ENCODE results near the gene UVRAG.
A peak's percentile ranks its signal among the peaks of the same experiment; 100 is the strongest.

Gene UVRAG

DNA sequence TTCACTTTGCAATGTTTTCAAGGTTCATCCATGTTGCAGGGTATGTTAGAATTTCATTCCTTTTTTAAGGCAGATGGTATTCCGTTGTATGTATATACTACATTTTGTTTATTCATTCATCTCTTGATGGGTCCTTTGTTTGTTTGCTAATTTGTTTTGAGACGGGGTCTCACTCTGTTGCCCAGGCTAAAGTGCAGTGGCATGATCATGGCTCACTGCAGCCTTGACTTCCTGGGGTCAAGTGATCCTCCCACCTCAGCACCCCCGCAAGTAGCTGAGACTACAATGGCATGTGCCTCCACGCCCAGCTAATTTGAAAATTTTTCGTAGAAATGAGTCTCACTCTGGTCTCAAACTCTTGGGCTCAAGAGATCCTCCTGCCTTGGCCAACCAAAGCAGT is 6.2 kb downstream of the UVRAG start:
- Histone ChIP-seq H3F3A (ENCODE audit: insufficient read depth, low read length) (peaks cover 12% of the 10 kb centered on the region), H3K79me2 (ENCODE audit: insufficient read depth, low read length) (peaks cover 71% of the 10 kb centered on the region), H3K27ac (ENCODE audit: low read depth, low read length, poor library complexity, severe bottlenecking) (peak overlapping the region; percentile 34), H3K9me3 (ENCODE audit: low read length) (no peaks in the 10 kb centered on the region), H3K36me3 (ENCODE audit: insufficient read depth, low read length) (peaks cover 36% of the 10 kb centered on the region), H2AFZ (ENCODE audit: low read length) (no peak overlapping the region), H3K9ac (ENCODE audit: low read length) (no peak overlapping the region), H4K20me1 (ENCODE audit: insufficient read depth, low read length) (no peaks in the 10 kb centered on the region), H3K4me1 (ENCODE audit: insufficient read depth, low read length, severe bottlenecking) (peaks cover 75% of the 10 kb centered on the region), H3K9me2 (ENCODE audit: low read depth, low read length) (no peaks in the 10 kb centered on the region), H3K4me3 (ENCODE audit: low read depth, low read length, poor library complexity, severe bottlenecking) (no peak overlapping the region), H3K27me3 (ENCODE audit: insufficient read depth, low read length) (no peaks in the 10 kb centered on the region), H3K4me2 (ENCODE audit: low read length) (no peak overlapping the region)
- no peak for TF ChIP-seq EZH2 (IDR thresholded peaks at IDR 0.05; ENCODE audit: borderline replicate concordance, low read length)
- TF ChIP-seq, protein P1, sequence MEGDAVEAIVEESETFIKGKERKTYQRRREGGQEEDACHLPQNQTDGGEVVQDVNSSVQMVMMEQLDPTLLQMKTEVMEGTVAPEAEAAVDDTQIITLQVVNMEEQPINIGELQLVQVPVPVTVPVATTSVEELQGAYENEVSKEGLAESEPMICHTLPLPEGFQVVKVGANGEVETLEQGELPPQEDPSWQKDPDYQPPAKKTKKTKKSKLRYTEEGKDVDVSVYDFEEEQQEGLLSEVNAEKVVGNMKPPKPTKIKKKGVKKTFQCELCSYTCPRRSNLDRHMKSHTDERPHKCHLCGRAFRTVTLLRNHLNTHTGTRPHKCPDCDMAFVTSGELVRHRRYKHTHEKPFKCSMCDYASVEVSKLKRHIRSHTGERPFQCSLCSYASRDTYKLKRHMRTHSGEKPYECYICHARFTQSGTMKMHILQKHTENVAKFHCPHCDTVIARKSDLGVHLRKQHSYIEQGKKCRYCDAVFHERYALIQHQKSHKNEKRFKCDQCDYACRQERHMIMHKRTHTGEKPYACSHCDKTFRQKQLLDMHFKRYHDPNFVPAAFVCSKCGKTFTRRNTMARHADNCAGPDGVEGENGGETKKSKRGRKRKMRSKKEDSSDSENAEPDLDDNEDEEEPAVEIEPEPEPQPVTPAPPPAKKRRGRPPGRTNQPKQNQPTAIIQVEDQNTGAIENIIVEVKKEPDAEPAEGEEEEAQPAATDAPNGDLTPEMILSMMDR (IDR thresholded peaks at IDR 0.05; ENCODE audit: low read length): no peak

- H3K36me3 ChIP-seq (ENCODE audit: insufficient read depth, low read length): peaks cover 36% of the 10 kb centered on the region
- no peak overlapping the region for H3K4me2 ChIP-seq (ENCODE audit: low read length)
Measured at GRCh38 chr11:75822541-75822940, 7.5 kb downstream of the UVRAG start.

GRCh38 chr11:75823415-75823814 is 8.4 kb downstream of the UVRAG start:
- peaks cover 69% of the 10 kb centered on the region for H3K79me2 ChIP-seq (ENCODE audit: insufficient read depth, low read length)
- H3K4me1 ChIP-seq (ENCODE audit: insufficient read depth, low read length, severe bottlenecking): peaks cover 60% of the 10 kb centered on the region
- peak overlapping the region; percentile 51 for H3K4me3 ChIP-seq (ENCODE audit: low read depth, low read length, poor library complexity, severe bottlenecking)
- TF ChIP-seq, protein P1 (IDR thresholded peaks at IDR 0.05; ENCODE audit: low read length): no peak
- no peak for TF ChIP-seq EZH2 (IDR thresholded peaks at IDR 0.05; ENCODE audit: borderline replicate concordance, low read length)
- H3K36me3 ChIP-seq (ENCODE audit: insufficient read depth, low read length): peaks cover 36% of the 10 kb centered on the region
- peak overlapping the region; percentile 97 for H3K27ac ChIP-seq (ENCODE audit: low read depth, low read length, poor library complexity, severe bottlenecking)
- H3K4me2 ChIP-seq (ENCODE audit: low read length): peak overlapping the region; percentile 59
- H3K9me2 ChIP-seq (ENCODE audit: low read depth, low read length): no peaks in the 10 kb centered on the region
- no peaks in the 10 kb centered on the region for H3K9me3 ChIP-seq (ENCODE audit: low read length)
- peaks cover 12% of the 10 kb centered on the region for H3F3A ChIP-seq (ENCODE audit: insufficient read depth, low read length)
- no peaks in the 10 kb centered on the region for H3K27me3 ChIP-seq (ENCODE audit: insufficient read depth, low read length)
- no peaks in the 10 kb centered on the region for H4K20me1 ChIP-seq (ENCODE audit: insufficient read depth, low read length)
- H3K9ac ChIP-seq (ENCODE audit: low read length): peak overlapping the region; percentile 48
- H2AFZ ChIP-seq (ENCODE audit: low read length): no peak overlapping the region

More at GRCh38 chr11:75822541-75822940, 7.5 kb downstream of the UVRAG start:
- TF ChIP-seq EZH2 (IDR thresholded peaks at IDR 0.05; ENCODE audit: borderline replicate concordance, low read length): no peak
- TF ChIP-seq, protein P1 (IDR thresholded peaks at IDR 0.05; ENCODE audit: low read length): no peak
- H3K27me3 ChIP-seq (ENCODE audit: insufficient read depth, low read length): no peaks in the 10 kb centered on the region
- no peaks in the 10 kb centered on the region for H3K9me3 ChIP-seq (ENCODE audit: low read length)
- H3K4me1 ChIP-seq (ENCODE audit: insufficient read depth, low read length, severe bottlenecking): peaks cover 69% of the 10 kb centered on the region
- H3K4me3 ChIP-seq (ENCODE audit: low read depth, low read length, poor library complexity, severe bottlenecking): no peak overlapping the region
- no peaks in the 10 kb centered on the region for H3K9me2 ChIP-seq (ENCODE audit: low read depth, low read length)
- peak overlapping the region; percentile 97 for H3K27ac ChIP-seq (ENCODE audit: low read depth, low read length, poor library complexity, severe bottlenecking)
- no peaks in the 10 kb centered on the region for H4K20me1 ChIP-seq (ENCODE audit: insufficient read depth, low read length)
- H2AFZ ChIP-seq (ENCODE audit: low read length): no peak overlapping the region
- no peak overlapping the region for H3K9ac ChIP-seq (ENCODE audit: low read length)
- peaks cover 12% of the 10 kb centered on the region for H3F3A ChIP-seq (ENCODE audit: insufficient read depth, low read length)
- peaks cover 69% of the 10 kb centered on the region for H3K79me2 ChIP-seq (ENCODE audit: insufficient read depth, low read length)

Data from OCI-LY1 (cell line).